Chondrocyte (in vitro differentiated cells): ENCODE data around the gene CAPSL. TPM values are rescaled to one million over a fixed set of nuclear protein-coding genes. Genes with fewer than 3 reads are reported as not detected.
"Not testable (repeated sequence)": the region's sequence is repeated elsewhere in the genome, so short reads cannot be mapped to it uniquely, and the experiment has no call there.

ENCODE experiments used
- DNase-seq: peaks from one replicate; pipeline ENCODE4 v3.0.0; 2021; ENCODE audit warnings: mixed read lengths, low spot score
- H3K27ac Mint-ChIP-seq: one replicate; pipeline ENCODE4 v1.8.0; 2021; ENCODE audit warnings: mild to moderate bottlenecking, moderate library complexity, mixed read lengths; ENCODE audit not compliant: unreplicated experiment
- H3K27me3 Mint-ChIP-seq: 2 replicates; pipeline ENCODE4 v1.8.0; 2021; ENCODE audit warnings: low read depth, mixed read lengths
- H3K36me3 Mint-ChIP-seq: 2 replicates; pipeline ENCODE4 v1.8.0; 2021; ENCODE audit warnings: low read depth, mixed read lengths
- H3K4me1 Mint-ChIP-seq: 2 replicates; pipeline ENCODE4 v1.8.0; 2021; ENCODE audit warnings: low read depth, mild to moderate bottlenecking, mixed read lengths
- H3K4me3 Mint-ChIP-seq: one replicate; pipeline ENCODE4 v1.8.0; 2021; ENCODE audit warnings: mild to moderate bottlenecking, moderate library complexity, mixed read lengths; ENCODE audit not compliant: unreplicated experiment
- H3K9me3 Mint-ChIP-seq: 2 replicates; pipeline ENCODE4 v1.8.0; 2021; ENCODE audit warnings: low read depth, mixed read lengths
- total RNA-seq: library from RNA; stranded (reverse); gene quantifications from 3 replicates; pipeline ENCODE4 v1.2.1, GENCODE V29; 2021
- TF ChIP-seq, protein P1 (sequence below): fragments of 200-600 bp; sonication (generic); IDR thresholded peaks from 2 replicates; pipeline ENCODE4 v1.5.0; 2021; ENCODE audit warnings: antibody characterized with exemption, mild to moderate bottlenecking, moderate library complexity

CAPSL gene
- total RNA-seq, 1 donor from 2014 or later: not detected

DNA sequence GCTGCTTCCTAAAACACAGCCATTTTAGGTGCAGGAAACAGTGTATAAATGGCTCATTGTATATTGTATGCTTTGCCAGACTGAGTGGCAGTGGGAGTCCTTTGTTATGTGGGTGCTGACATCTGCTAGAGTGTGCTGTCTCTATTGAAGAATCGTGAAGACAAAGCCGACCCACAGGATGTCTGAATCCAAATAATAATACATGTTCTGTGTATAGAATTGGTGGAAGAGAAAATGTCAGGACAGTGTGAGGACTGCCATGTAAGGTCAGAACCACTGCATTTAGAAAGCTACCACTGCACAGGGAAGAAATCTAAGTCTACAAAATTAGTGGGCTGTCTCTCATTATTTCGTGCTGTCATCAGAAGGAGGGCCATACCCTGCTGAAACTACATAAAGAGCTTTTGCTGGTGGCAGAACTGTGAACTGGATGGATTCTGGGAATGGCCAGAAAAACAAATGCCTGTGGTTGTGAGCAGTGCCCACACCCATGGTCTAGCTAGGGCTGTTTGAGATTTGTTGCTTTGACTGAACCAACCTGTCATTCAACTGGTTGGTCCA, 79.2 kb downstream of the CAPSL start:
- H3K4me1 Mint-ChIP-seq: peaks cover 62% of the 10 kb centered on the region
- peak overlapping the region; percentile 28 for H3K27ac Mint-ChIP-seq
- H3K4me3 Mint-ChIP-seq: no peak overlapping the region
- no peaks in the 10 kb centered on the region for H3K36me3 Mint-ChIP-seq
- TF ChIP-seq, protein P1, sequence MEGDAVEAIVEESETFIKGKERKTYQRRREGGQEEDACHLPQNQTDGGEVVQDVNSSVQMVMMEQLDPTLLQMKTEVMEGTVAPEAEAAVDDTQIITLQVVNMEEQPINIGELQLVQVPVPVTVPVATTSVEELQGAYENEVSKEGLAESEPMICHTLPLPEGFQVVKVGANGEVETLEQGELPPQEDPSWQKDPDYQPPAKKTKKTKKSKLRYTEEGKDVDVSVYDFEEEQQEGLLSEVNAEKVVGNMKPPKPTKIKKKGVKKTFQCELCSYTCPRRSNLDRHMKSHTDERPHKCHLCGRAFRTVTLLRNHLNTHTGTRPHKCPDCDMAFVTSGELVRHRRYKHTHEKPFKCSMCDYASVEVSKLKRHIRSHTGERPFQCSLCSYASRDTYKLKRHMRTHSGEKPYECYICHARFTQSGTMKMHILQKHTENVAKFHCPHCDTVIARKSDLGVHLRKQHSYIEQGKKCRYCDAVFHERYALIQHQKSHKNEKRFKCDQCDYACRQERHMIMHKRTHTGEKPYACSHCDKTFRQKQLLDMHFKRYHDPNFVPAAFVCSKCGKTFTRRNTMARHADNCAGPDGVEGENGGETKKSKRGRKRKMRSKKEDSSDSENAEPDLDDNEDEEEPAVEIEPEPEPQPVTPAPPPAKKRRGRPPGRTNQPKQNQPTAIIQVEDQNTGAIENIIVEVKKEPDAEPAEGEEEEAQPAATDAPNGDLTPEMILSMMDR: no peak
- no peaks in the 10 kb centered on the region for H3K27me3 Mint-ChIP-seq
- DNase-seq: no peak
- H3K9me3 Mint-ChIP-seq: peaks cover 5% of the 10 kb centered on the region

- H3K27me3 Mint-ChIP-seq: no peaks in the 10 kb centered on the region
- H3K4me1 Mint-ChIP-seq: peaks cover 66% of the 10 kb centered on the region
- TF ChIP-seq, protein P1: no peak
- H3K9me3 Mint-ChIP-seq: peaks cover 3% of the 10 kb centered on the region
- no peak overlapping the region for H3K4me3 Mint-ChIP-seq
- peak overlapping the region; percentile 81 for H3K27ac Mint-ChIP-seq
- no peaks in the 10 kb centered on the region for H3K36me3 Mint-ChIP-seq
- no peak for DNase-seq
Observed at GRCh38 chr5:35857606-35858205, 80.7 kb downstream of the CAPSL start.

- Mint-ChIP-seq H3K27me3 (no peaks in the 10 kb centered on the region), H3K4me3 (no peak within 1 kb of the TSS), H3K4me1 (peaks cover 66% of the 10 kb centered on the region), H3K27ac (peak within 1 kb of the TSS; percentile 81), H3K36me3 (no peaks in the 10 kb centered on the region), H3K9me3 (peaks cover 3% of the 10 kb centered on the region)
- no peak for DNase-seq
- TF ChIP-seq, protein P1: no peak
Observed at GRCh38 chr5:35856765-35857351, 81.6 kb downstream of the CAPSL start, which contains the start of gene IL7R. Gene IL7R, plus strand, starts transcription at chr5:35856891. Its CDS starts 87 bp downstream, at chr5:35856978.

DNA sequence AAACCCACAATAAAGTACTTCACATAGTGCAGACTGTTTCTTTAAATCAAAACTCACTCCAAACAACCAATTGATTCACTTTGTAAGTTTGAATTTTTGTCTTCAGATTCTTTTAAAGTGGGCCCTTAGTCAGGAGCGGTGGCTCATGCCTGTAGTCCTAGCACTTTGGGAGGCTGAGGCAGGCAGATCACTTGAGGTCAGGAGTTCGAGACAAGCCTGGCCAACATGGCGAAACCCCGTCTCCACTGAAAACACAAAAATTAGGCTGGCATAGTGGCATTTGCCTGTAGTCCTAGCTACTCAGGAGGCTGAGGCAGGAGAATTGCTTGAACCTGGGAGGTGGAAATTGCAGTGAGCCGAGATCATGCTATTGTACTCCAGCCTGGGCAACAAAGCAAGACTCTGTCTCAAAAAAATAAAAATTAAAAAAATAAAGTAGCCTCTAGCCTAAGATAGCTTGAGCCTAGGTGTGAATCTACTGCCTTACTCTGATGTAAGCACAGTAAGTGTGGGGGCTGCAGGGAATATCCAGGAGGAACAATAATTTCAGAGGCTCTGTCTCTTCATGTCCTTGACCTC, 82.1 kb downstream of the CAPSL start:
- not testable (repeated sequence) for H3K4me3 Mint-ChIP-seq, H3K36me3 Mint-ChIP-seq, H3K9me3 Mint-ChIP-seq, H3K27me3 Mint-ChIP-seq, DNase-seq
- Mint-ChIP-seq H3K27ac (peak overlapping the region; percentile 81), H3K4me1 (peaks cover 66% of the 10 kb centered on the region)

DNA sequence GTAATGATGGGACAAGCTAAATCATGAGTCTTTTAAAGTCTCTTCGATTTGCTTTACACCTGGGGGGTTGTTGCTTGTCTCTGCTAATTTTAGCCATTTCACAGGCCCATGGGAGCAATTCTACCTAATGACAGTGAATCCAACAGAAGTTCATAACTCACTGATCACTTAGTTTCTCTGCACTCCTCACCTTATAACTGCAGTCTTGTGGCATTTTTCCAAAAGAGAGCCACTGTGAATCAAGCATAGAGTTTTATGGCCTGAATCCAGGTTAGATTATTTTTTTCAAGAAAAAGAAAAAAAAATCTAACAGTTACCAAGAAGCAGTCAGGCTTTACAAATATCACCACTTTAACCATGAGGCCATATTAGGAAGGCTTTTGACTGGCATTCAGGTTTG, 83.2 kb downstream of the CAPSL start:
- DNase-seq: no peak
- no peaks in the 10 kb centered on the region for H3K36me3 Mint-ChIP-seq
- no peaks in the 10 kb centered on the region for H3K9me3 Mint-ChIP-seq
- no peak overlapping the region for H3K27ac Mint-ChIP-seq
- no peak overlapping the region for H3K4me3 Mint-ChIP-seq
- TF ChIP-seq, protein P1: no peak
- no peaks in the 10 kb centered on the region for H3K27me3 Mint-ChIP-seq
- H3K4me1 Mint-ChIP-seq: peaks cover 61% of the 10 kb centered on the region

Other genes with a start within 250 kb of the CAPSL start
- 0.36 to 0.56 TPM (median 0.50 TPM) in 3 replicates for gene IL7R, start 81.7 kb downstream of the CAPSL start, total RNA-seq
- not detected in 3 replicates for gene UGT3A1, start 52.8 kb upstream of the CAPSL start, total RNA-seq
- not detected in 3 replicates for gene UGT3A2, start 128.3 kb upstream of the CAPSL start, total RNA-seq
- 11.3 to 11.8 TPM (median 11.6 TPM) in 3 replicates for gene LMBRD2, start 213.3 kb upstream of the CAPSL start, total RNA-seq
- 34.8 to 41.1 TPM (median 36.1 TPM) in 3 replicates for gene SKP2, start 213.5 kb upstream of the CAPSL start, total RNA-seq